Adipose tissue (tissue), 3 donors: ENCODE results near the gene SORCS2. TPM values are rescaled to one million over a fixed set of nuclear protein-coding genes. Genes with fewer than 3 reads are reported as not detected.

Experiments used
- H3K27ac ChIP-seq: one replicate; pipeline ENCODE4 v1.5.1; 2013; ENCODE audit warnings: low read depth, low read length
- WGBS, 3 donors: extraction: QIAGEN DNeasy Blood & Tissue Kit; methylation state at CpG; one replicate each; pipeline ENCODE4 v1.1.7; 2013; 5-methylcytosine and 5-hydroxymethylcytosine counted together
- polyA plus RNA-seq, 3 donors: library from polyadenylated mRNA; stranded (reverse); fragments of 200-250 nt; gene quantifications; one replicate each; pipeline ENCODE4 v1.2.3, GENCODE V29; 2013
- donor health status: healthy with polysubstance abuse.
- donor health status: Bipolar disorder and iron deficiency.
- donor health status: healthy.

SORCS2 gene
- polyA plus RNA-seq, 3 donors = 0.22 to 2.2 (median 0.83) TPM

GRCh38 chr4:7638984-7639789 is 446.8 kb downstream of the SORCS2 start:
- H3K27ac ChIP-seq = no peak overlapping the region
- 69 to 83% (median 70%) methylated on average over 7 of the region's 7 CpGs for WGBS, 3 donors

- 75 to 82% (median 81%) methylated on average over 6 of the region's 6 CpGs for WGBS, 3 donors
- no peak overlapping the region for H3K27ac ChIP-seq
Measured at GRCh38 chr4:7640136-7640535, 447.8 kb downstream of the SORCS2 start.

GRCh38 chr4:7641712-7642111 is 449.4 kb downstream of the SORCS2 start:
- no peak overlapping the region for H3K27ac ChIP-seq

- WGBS, 3 donors = 46 to 51% (median 51%) methylated on average over 9 of the region's 9 CpGs
- no peak overlapping the region for H3K27ac ChIP-seq
Measured at GRCh38 chr4:7642741-7643458, 450.6 kb downstream of the SORCS2 start.

- no peak overlapping the region for H3K27ac ChIP-seq
- WGBS, 3 donors = 94 to 96% (median 95%) methylated on average over 1 of the region's 1 CpG
Measured at GRCh38 chr4:7645158-7645557, 452.8 kb downstream of the SORCS2 start.

GRCh38 chr4:7645956-7646355 is 453.6 kb downstream of the SORCS2 start:
- 80 to 91% (median 90%) methylated on average over 23 of the region's 23 CpGs for WGBS, 3 donors
- H3K27ac ChIP-seq = no peak overlapping the region

- 60 to 81% (median 66%) methylated on average over 18 of the region's 18 CpGs for WGBS, 3 donors
- H3K27ac ChIP-seq = no peak overlapping the region
Measured at GRCh38 chr4:7646384-7647061, 454.2 kb downstream of the SORCS2 start.

- no peak overlapping the region for H3K27ac ChIP-seq
- WGBS, 3 donors = 68 to 80% (median 75%) methylated on average over 10 of the region's 10 CpGs
Measured at GRCh38 chr4:7647186-7647585, 454.8 kb downstream of the SORCS2 start.

GRCh38 chr4:7647600-7648543 is 455.5 kb downstream of the SORCS2 start:
- WGBS, 3 donors = 62 to 70% (median 64%) methylated on average over 22 to 23 of the region's 23 CpGs

GRCh38 chr4:7648544-7649395 is 456.4 kb downstream of the SORCS2 start:
- WGBS, 3 donors = 67 to 79% (median 79%) methylated on average over 23 of the region's 23 CpGs
- no peak overlapping the region for H3K27ac ChIP-seq

More at GRCh38 chr4:7647600-7648543, 455.5 kb downstream of the SORCS2 start:
- no peak overlapping the region for H3K27ac ChIP-seq

GRCh38 chr4:7649411-7649740 is 457.0 kb downstream of the SORCS2 start:
- no peak overlapping the region for H3K27ac ChIP-seq
- 73 to 83% (median 80%) methylated on average over 5 of the region's 5 CpGs for WGBS, 3 donors

- WGBS, 3 donors = 53 to 65% (median 57%) methylated on average over 32 of the region's 32 CpGs
- H3K27ac ChIP-seq = no peak overlapping the region
Measured at GRCh38 chr4:7649741-7650531, 457.6 kb downstream of the SORCS2 start.

GRCh38 chr4:7650606-7651385 is 458.5 kb downstream of the SORCS2 start:
- H3K27ac ChIP-seq = no peak overlapping the region
- 53 to 54% (median 54%) methylated on average over 21 to 22 of the region's 22 CpGs for WGBS, 3 donors

- no peak overlapping the region for H3K27ac ChIP-seq
- WGBS, 3 donors = 45 to 55% (median 52%) methylated on average over 8 of the region's 8 CpGs
Measured at GRCh38 chr4:7651461-7651921, 459.2 kb downstream of the SORCS2 start.

GRCh38 chr4:7652006-7652405 is 459.7 kb downstream of the SORCS2 start:
- H3K27ac ChIP-seq = no peak overlapping the region
- 65 to 77% (median 71%) methylated on average over 7 to 8 of the region's 8 CpGs for WGBS, 3 donors

- WGBS, 3 donors = 60 to 67% (median 63%) methylated on average over 8 of the region's 8 CpGs
- no peak overlapping the region for H3K27ac ChIP-seq
Measured at GRCh38 chr4:7652451-7652881, 460.1 kb downstream of the SORCS2 start.
